ELF-1 (cell line): ENCODE data around the gene CPPED1.
"Not testable (repeated sequence)": the region's sequence is repeated elsewhere in the genome, so short reads cannot be mapped to it uniquely, and the experiment has no call there.

Experiments
- DNase-seq: peaks from one replicate; pipeline ENCODE4 v3.0.0-alpha.2; 2016; ENCODE audit warnings: low read depth, low spot score

CPPED1 gene, protein sequence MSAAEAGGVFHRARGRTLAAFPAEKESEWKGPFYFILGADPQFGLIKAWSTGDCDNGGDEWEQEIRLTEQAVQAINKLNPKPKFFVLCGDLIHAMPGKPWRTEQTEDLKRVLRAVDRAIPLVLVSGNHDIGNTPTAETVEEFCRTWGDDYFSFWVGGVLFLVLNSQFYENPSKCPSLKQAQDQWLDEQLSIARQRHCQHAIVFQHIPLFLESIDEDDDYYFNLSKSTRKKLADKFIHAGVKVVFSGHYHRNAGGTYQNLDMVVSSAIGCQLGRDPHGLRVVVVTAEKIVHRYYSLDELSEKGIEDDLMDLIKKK

DNA sequence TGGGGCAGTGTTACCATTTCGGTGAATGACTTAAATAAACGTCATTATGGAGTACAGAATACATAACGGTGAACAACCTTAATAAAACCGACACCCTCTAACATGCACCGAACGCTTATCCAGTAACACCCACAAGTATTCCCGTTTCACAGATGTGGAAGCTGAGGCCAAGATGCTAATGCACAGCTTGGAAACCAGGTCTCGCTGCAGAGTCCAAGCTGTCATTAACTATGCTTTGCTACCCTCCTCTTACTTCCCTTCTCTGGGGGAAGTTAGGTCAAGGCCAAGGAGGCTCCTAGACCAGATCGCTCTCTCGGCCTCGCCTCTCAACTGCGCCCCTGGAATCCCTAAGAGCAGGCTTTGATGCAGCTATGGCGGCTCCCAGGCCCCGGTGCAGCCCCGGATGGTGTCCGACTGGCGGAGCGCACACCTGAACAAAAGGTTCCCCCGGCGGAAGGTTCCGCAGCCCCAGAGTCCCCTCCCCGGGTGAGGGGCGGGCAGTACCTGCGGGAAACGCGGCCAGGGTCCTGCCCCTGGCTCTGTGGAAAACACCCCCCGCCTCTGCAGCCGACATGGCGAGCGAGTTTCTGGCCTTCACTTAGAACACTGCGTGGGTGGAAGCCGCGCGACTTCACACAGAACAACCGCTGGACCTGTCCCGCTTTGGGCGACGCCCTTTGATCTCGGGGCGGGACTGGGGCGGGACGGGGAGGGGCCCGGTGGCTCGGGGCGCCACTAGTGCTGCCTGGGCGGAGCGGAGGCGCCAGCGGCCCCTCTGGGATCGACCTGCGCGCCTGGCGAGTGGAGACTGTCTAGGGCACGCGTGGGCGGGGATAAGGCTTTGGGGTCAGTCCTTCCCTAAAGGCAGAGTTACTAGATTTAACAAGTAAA is at the start of gene CPPED1:
TSS of gene CPPED1 (minus strand) at position 685 of the 891 bp plus-strand sequence. CDS start at position 574, 111 bp downstream.
- peak; percentile 94 for DNase-seq

GRCh38 chr16:12850186-12850585 is 46.5 kb upstream of the CPPED1 start:
- no peak for DNase-seq

DNA sequence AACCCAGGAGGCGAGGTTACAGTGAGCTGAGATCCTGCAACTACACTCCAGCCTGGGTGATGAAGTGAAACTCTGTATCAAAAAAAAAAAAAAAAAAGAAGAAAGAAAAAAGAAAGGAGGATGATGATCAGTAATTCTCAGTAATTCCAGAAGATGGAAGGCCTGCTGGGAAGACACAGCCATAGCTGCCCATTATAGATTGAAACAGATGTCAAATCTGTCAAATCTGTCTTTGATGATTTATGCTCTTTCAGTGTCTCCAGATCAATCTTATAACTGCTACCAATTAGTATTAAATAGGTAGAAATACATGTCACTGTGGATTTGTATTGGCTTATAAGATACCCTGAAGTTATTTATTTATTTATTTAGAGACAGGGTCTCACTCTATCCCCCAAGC is 42.9 kb upstream of the CPPED1 start:
- DNase-seq = no peak

- DNase-seq = no peak
Observed at GRCh38 chr16:12845282-12845681, 41.6 kb upstream of the CPPED1 start.

- no peak for DNase-seq
Observed at GRCh38 chr16:12837756-12838155, 34.1 kb upstream of the CPPED1 start.

- no peak for DNase-seq
Observed at GRCh38 chr16:12837291-12837690, 33.6 kb upstream of the CPPED1 start.

GRCh38 chr16:12833926-12834325 is 30.2 kb upstream of the CPPED1 start:
- DNase-seq = peak; percentile 67

DNA sequence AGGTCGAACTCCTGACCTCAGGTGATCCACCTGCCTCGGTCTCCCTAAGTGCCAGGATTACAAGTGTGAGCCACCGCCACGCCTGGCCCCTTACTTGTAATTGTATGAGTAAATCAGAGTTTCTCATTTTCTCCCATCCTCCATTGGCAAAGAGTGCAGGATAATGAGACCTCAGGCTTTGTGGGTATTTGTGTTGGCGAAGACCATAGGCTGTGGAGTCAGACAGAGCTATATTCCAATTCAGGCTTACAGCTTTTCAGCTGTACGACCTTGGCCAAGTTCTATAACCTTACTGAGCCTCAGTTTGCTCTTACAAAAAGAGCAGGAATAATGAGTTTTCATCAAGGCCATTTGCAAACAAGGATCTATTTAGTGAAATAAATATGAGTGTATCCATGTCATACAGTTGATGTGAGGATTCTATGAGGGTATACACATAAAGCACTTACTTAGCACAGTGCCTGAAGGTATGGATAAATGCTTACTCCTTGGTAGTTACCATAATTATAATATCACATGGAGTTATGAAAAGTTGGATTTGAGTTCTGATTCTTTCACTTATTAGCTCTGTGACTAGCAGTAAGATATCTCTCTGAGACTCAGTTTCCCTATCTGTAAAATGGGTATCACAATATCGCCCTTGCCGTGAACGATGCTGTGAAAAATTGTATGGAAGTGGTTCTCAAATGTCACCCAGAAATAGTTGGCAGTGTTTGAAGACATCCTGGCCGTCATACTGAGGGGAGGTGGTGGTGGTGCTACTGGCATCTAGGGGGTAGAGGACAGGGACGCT is 25.6 kb upstream of the CPPED1 start:
- no peak for DNase-seq

DNA sequence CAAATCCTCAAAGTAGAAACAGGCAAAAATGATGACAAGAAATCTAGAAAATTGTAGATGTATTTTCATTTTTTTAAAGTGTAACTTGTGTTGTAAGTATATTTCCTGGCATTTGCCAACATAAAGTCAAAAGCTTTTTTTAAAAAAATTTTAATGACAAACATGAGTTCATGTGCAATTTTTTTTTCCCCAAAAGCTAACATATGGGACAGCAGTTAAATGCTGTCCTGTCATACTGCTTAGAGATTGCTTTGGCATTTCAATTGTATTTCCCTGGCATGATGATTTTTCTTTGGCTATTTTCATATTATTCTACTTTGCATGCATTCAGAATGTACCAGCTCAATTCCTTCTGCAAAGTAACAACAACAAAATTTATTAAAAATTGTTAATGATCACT is 24.5 kb upstream of the CPPED1 start:
- no peak for DNase-seq

GRCh38 chr16:12826559-12826958 is 22.9 kb upstream of the CPPED1 start:
- DNase-seq = no peak

- DNase-seq = peak; percentile 84
Observed at GRCh38 chr16:12819126-12820117, 15.7 kb upstream of the CPPED1 start.

DNA sequence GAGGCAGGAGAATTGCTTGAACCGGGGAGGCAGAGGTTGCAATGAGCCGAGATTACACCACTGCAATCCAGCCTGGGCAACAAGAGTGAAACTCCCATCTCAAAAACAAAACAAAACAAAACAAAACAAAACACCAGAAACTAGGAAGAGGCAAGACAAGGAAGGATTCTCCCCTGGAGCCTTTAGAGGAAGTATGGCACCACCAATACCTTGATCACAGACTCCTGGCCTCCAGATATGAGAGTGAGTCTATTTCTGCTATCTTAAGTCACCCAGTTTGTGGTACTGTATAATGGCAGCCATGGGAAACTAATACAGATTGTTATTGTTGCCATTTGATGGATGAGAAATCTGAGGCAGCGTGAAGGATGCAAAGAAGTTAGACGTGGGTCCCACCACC is 14.6 kb upstream of the CPPED1 start:
- no peak for DNase-seq

DNA sequence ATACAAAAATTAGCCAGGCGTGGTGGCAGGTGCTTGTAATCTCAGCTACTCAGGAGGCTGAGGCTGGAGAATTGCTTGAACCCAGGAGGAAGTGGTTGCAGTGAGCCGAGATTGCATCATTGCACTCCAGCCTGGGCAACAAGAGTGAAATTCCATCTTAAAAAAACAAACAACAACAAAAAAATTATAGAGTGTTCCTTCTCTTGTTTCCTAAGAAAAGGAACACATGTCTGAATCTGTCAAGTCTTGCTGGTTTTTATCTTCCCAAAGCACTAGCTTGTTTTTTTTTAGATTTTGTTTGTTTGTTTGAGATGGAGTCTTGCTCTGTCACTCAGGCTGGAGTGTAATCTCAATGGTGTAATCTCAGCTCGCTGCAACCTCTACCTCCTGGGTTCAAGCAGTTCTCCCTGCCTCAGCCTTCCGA is 13.1 kb upstream of the CPPED1 start:
- DNase-seq = not testable (repeated sequence)

DNA sequence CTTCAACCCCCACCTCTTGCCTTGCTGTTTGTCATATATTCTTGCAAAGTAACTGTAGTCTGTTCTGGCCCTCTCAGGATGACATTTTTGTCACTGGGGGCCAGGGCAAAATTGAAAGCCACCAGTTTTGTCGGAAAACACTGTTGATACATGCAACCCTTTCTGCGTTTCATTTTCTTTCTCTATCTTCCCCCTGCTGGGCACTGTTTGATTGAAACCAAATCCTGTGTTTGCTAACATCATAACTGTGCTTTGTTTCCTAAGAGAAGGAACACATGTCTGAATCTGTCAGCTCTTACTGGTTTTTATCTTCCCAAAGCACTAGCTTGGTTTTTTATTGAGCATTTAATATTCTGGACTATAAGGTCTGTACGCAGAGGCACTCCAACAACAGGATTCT is 11.7 kb upstream of the CPPED1 start:
- no peak for DNase-seq

DNA sequence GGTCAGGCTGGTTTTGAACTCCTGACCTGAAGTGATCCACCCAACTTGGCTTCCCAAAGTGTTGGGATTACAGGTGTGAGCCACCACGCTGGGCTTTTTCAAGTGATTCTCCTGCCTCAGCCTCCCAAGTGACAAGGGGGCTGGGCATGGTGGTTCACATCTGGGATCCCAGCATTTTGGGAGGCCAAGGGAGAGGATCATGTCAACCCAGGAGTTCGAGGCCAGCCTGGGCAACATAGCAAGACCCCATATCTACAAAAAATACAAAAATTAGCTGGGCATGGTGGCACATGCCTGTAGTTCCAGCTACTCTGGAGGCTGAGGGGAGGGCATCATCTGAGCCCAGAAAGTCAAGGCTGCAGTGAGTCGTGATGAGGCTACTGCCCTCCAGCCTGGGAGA is 10.0 kb upstream of the CPPED1 start:
- DNase-seq = not testable (repeated sequence)

GRCh38 chr16:12813321-12813720 is 9.6 kb upstream of the CPPED1 start:
- DNase-seq = not testable (repeated sequence)

- DNase-seq = no peak
Observed at GRCh38 chr16:12811441-12812383, 8.0 kb upstream of the CPPED1 start.

DNA sequence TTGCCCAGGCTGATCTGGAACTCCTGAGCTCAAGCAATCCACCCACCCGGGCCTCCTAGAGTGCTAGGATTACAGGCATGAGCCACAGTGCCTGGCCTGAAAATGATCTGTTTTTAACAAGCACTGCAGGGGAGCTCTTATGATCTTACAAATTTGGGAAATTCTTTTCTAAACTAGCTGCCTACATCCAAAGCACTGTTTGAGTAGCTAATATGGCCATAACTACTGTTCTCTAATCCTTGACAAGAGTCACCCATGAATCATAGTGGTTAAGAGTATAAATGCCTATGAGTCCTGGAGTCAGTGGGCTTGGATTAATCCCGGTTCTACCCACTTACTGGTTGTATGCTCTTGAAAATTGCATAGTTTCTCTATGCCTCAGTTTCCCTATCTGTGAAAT is 1.4 kb upstream of the CPPED1 start:
- DNase-seq = no peak

- no peak for DNase-seq
Observed at GRCh38 chr16:12804395-12804794, 708 bp upstream of the CPPED1 start.

DNA sequence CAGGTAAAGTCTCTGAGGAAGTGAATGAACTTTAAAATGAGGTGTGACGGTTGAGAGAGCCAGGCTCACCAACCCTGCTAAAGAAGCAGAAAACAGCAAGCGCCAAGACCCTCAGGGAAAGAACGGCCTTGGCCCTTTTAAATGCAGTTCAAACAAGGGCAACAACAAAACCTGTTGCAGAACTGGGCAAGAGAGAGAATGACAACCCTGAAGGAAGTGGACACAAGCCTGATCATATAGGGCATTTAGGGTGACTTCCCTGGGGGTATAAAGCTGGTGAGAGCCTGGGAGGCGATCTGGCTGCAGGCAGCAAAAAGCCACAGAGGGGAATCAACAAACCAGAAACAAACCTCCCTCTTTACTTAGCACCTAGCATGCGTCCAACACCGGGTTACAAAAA is 1.0 kb downstream of the CPPED1 start:
- peak; percentile 42 for DNase-seq
